GM23338 (cell line): ENCODE measurements around the gene FABP1. TPM values are rescaled to one million over a fixed set of nuclear protein-coding genes. Genes with fewer than 3 reads are reported as not detected.

Experiments
- ATAC-seq: fragments of 200-7000 bp; cut with Tn5 transposase; 3 replicates; pipeline ENCODE4 v1.9.1; 2020
- DNase-seq: peaks from one replicate; pipeline ENCODE4 v3.0.0-alpha.2; 2015; ENCODE audit warnings: low spot score
- H2AFZ ChIP-seq: fragments of 200-600 bp; sonication (generic); 2 replicates; pipeline ENCODE4 v1.8.0; 2016; ENCODE audit warnings: antibody characterized with exemption, mild to moderate bottlenecking, moderate library complexity
- H3F3A ChIP-seq: fragments of 200-600 bp; sonication (generic); replicated peaks from 2 replicates; pipeline ENCODE4 v1.8.0; 2017; ENCODE audit warnings: antibody characterized with exemption, mixed run types, low read depth
- H3K27ac ChIP-seq: fragments of 200-600 bp; sonication (generic); 2 replicates; pipeline ENCODE4 v1.6.1; 2016; ENCODE audit warnings: low read depth
- H3K27me3 ChIP-seq: fragments of 200-600 bp; sonication (generic); 2 replicates; pipeline ENCODE4 v1.8.0; 2016; ENCODE audit warnings: mild to moderate bottlenecking, mixed run types, moderate library complexity; ENCODE audit not compliant: insufficient read depth
- H3K36me3 ChIP-seq: fragments of 200-600 bp; sonication (generic); 2 replicates; pipeline ENCODE4 v1.8.0; 2016; ENCODE audit warnings: mild to moderate bottlenecking; ENCODE audit not compliant: insufficient read depth
- H3K4me1 ChIP-seq: fragments of 200-600 bp; sonication (generic); 2 replicates; pipeline ENCODE4 v1.8.0; 2016; ENCODE audit warnings: mild to moderate bottlenecking, moderate library complexity; ENCODE audit not compliant: insufficient read depth
- H3K4me2 ChIP-seq: fragments of 200-600 bp; sonication (generic); 2 replicates; pipeline ENCODE4 v1.7.1; 2017; ENCODE audit warnings: mixed run types
- H3K4me3 ChIP-seq: fragments of 200-600 bp; sonication (generic); 2 replicates; pipeline ENCODE4 v1.6.1; 2016; ENCODE audit warnings: mixed run types
- H3K79me2 ChIP-seq: fragments of 200-600 bp; sonication (generic); replicated peaks from 2 replicates; pipeline ENCODE4 v1.8.0; 2017; ENCODE audit warnings: mild to moderate bottlenecking; ENCODE audit not compliant: insufficient read depth
- H3K9me2 ChIP-seq: fragments of 200-600 bp; sonication (generic); 2 replicates; pipeline ENCODE4 v1.8.0; 2017; ENCODE audit not compliant: insufficient read depth
- H4K20me1 ChIP-seq: fragments of 200-600 bp; sonication (generic); replicated peaks from 2 replicates; pipeline ENCODE4 v1.8.0; 2017; ENCODE audit warnings: mild to moderate bottlenecking; ENCODE audit not compliant: insufficient read depth
- H3K27ac Mint-ChIP-seq: 2 replicates; pipeline ENCODE4 v1.8.0; 2020; ENCODE audit warnings: inconsistent platforms, mild to moderate bottlenecking, moderate library complexity, mixed read lengths
- H3K27me3 Mint-ChIP-seq: 3 replicates; pipeline ENCODE4 v1.8.0; 2022; ENCODE audit warnings: low read depth, mild to moderate bottlenecking, moderate library complexity, mixed read lengths, inconsistent platforms; ENCODE audit not compliant: insufficient read depth, poor library complexity
- H3K36me3 Mint-ChIP-seq: 3 replicates; pipeline ENCODE4 v1.8.0; 2021; ENCODE audit warnings: low read depth, mild to moderate bottlenecking, inconsistent platforms, moderate library complexity, mixed read lengths
- H3K4me1 Mint-ChIP-seq: 3 replicates; pipeline ENCODE4 v1.8.0; 2020; ENCODE audit warnings: mild to moderate bottlenecking, inconsistent platforms, mixed read lengths
- H3K4me3 Mint-ChIP-seq: 3 replicates; pipeline ENCODE4 v1.8.0; 2021; ENCODE audit warnings: moderate library complexity, mild to moderate bottlenecking, inconsistent platforms, mixed read lengths
- H3K9me3 Mint-ChIP-seq: 3 replicates; pipeline ENCODE4 v1.8.0; 2020; ENCODE audit warnings: moderate library complexity, mild to moderate bottlenecking, inconsistent platforms, mixed read lengths
- CREB1 ChIP-seq: fragments of 250-450 bp; sonication (Bioruptor Pico); IDR thresholded peaks from 2 replicates; pipeline ENCODE4 v1.5.0; 2020; ENCODE audit warnings: low read depth, mild to moderate bottlenecking, moderate library complexity
- EZH2 ChIP-seq: fragments of 200-600 bp; sonication (generic); IDR thresholded peaks from one replicate; pipeline ENCODE4 v1.8.0; 2017; ENCODE audit warnings: antibody characterized with exemption, mild to moderate bottlenecking, low read depth; ENCODE audit not compliant: unreplicated experiment
- EZH2phosphoT487 ChIP-seq: fragments of 200-600 bp; sonication (generic); IDR thresholded peaks from one replicate; pipeline ENCODE4 v1.8.1; 2018; ENCODE audit warnings: antibody characterized with exemption; ENCODE audit not compliant: unreplicated experiment
- JUNB ChIP-seq: IDR thresholded peaks from one replicate; pipeline ENCODE4 v1.6.1; 2016; ENCODE audit warnings: antibody characterized with exemption; ENCODE audit not compliant: unreplicated experiment
- NANOG ChIP-seq: IDR thresholded peaks from 2 replicates; pipeline ENCODE4 v1.6.1; 2016; ENCODE audit warnings: antibody characterized with exemption, borderline replicate concordance
- POLR2AphosphoS5 ChIP-seq: IDR thresholded peaks from 2 replicates; pipeline ENCODE4 v1.6.1; 2016; ENCODE audit warnings: antibody characterized with exemption, low read depth
- STAT1 ChIP-seq: IDR thresholded peaks from one replicate; pipeline ENCODE4 v1.6.1; 2016; ENCODE audit warnings: antibody characterized with exemption; ENCODE audit not compliant: unreplicated experiment
- ZNF114 ChIP-seq: fragments of 250-450 bp; sonication (Bioruptor Pico); IDR thresholded peaks from 2 replicates; pipeline ENCODE4 v1.5.0; 2020; ENCODE audit warnings: mild to moderate bottlenecking, moderate library complexity
- ZNF331 ChIP-seq: fragments of 250-450 bp; sonication (Bioruptor Pico); IDR thresholded peaks from 2 replicates; pipeline ENCODE4 v1.5.0; 2020; ENCODE audit warnings: low read depth, mild to moderate bottlenecking, moderate library complexity
- polyA plus RNA-seq: library from polyadenylated mRNA; unstranded; fragments of >200 nt; fragmentation: Nextera tagmentation; extraction: Ambion mirVana; gene quantifications from 2 replicates; pipeline ENCODE4 v1.2.1, GENCODE V29; 2016
- total RNA-seq: library from RNA; depleted of rRNA; stranded (reverse); fragments of >200 nt; shearing (Covaris generic); gene quantifications from 2 replicates; pipeline ENCODE4 v1.2.3, GENCODE V29; 2014
- TF ChIP-seq, protein P1 (sequence below), 2 experiments: fragments of 200-600 bp in 1 of 2; sonication (generic) in 1 of 2; conservative IDR thresholded peaks; 2 replicates each; pipeline versions ENCODE4 v1.5.1 to v1.6.1; 2016 to 2017; ENCODE audit warnings: antibody characterized with exemption in 2 of 2, low read depth in 2 of 2, mild to moderate bottlenecking in 2 of 2, moderate library complexity in 1 of 2
- TF ChIP-seq, protein P2 (sequence below): IDR thresholded peaks from one replicate; pipeline ENCODE4 v1.6.1; 2018; ENCODE audit warnings: antibody characterized with exemption; ENCODE audit not compliant: unreplicated experiment
- TF ChIP-seq, protein P3 (sequence below): IDR thresholded peaks from 2 replicates; pipeline ENCODE4 v1.6.1; 2016; ENCODE audit warnings: antibody characterized with exemption
- TF ChIP-seq, protein P4 (sequence below): fragments of 250-450 bp; sonication (Bioruptor Pico); IDR thresholded peaks from 2 replicates; pipeline ENCODE4 v1.5.0; 2020; ENCODE audit warnings: mild to moderate bottlenecking, moderate library complexity

FABP1 gene
- total and polyA plus RNA-seq, 2 experiments from 2014 or later: not detected

DNA sequence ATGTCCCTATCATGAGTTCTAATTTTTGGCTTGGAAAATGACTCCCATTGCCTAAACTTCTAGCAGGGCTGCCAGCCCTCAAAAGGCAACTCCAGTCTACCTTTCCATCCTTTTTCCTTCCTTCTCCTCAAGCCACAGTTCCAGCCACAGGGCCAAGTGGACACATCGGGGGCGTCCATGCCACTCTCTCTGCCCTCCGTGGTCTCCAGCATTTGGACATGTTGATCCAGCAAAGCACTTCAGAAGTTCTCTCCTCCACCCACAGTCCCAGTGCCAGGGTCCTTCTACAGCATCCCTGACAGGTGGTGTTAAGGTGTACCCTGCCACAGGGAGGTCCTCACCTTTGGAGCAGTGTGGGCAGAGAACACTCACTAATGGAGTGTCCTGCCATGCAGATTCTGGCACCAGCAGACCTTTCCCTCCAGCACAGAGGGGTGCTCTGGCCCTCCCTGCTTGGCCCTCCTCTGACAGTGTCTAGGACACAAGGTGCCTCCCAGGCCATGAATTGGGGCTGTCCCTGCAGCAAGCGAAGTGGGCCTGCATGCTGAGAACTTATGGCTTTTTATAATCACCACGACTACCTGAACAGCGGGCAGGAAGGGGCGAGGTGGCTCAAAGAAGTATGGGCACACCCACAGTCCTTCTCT lies 1.6 kb upstream of the FABP1 start:
- Mint-ChIP-seq H3K27ac (no peak overlapping the region), H3K27me3 (peaks cover 1% of the 10 kb centered on the region), H3K36me3 (no peaks in the 10 kb centered on the region; the same call in 2 of the 3 replicates), H3K4me3 (no peak overlapping the region), H3K4me1 (peaks cover 4% of the 10 kb centered on the region; the same call in 1 of the 3 replicates), H3K9me3 (no peaks in the 10 kb centered on the region)
- Histone ChIP-seq H3K4me1 (no peaks in the 10 kb centered on the region), H3K4me2 (no peak overlapping the region), H3K27ac (no peak overlapping the region), H3K79me2 (no peaks in the 10 kb centered on the region), H3K27me3 (no peaks in the 10 kb centered on the region), H3K4me3 (no peak overlapping the region), H4K20me1 (no peaks in the 10 kb centered on the region), H3K9me2 (0 out of 2 replicates have a peak, but pooled peaks cover 2% of the 10 kb centered on the region), H3F3A (no peaks in the 10 kb centered on the region), H2AFZ (no peak overlapping the region), H3K36me3 (no peaks in the 10 kb centered on the region)
- DNase-seq (no peak), ATAC-seq (no peak)
- TF ChIP-seq, protein P1, sequence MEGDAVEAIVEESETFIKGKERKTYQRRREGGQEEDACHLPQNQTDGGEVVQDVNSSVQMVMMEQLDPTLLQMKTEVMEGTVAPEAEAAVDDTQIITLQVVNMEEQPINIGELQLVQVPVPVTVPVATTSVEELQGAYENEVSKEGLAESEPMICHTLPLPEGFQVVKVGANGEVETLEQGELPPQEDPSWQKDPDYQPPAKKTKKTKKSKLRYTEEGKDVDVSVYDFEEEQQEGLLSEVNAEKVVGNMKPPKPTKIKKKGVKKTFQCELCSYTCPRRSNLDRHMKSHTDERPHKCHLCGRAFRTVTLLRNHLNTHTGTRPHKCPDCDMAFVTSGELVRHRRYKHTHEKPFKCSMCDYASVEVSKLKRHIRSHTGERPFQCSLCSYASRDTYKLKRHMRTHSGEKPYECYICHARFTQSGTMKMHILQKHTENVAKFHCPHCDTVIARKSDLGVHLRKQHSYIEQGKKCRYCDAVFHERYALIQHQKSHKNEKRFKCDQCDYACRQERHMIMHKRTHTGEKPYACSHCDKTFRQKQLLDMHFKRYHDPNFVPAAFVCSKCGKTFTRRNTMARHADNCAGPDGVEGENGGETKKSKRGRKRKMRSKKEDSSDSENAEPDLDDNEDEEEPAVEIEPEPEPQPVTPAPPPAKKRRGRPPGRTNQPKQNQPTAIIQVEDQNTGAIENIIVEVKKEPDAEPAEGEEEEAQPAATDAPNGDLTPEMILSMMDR (conservative IDR thresholded peaks at IDR 0.05; ENCODE audit: low read depth in 2 of 2): no peak
- TF ChIP-seq EZH2phosphoT487: no peak
- no peak for TF ChIP-seq EZH2
- no peak for TF ChIP-seq CREB1 (CRISPR knock-in tag)
- no peak for TF ChIP-seq ZNF331
- TF ChIP-seq ZNF114 (CRISPR knock-in tag): no peak
- no peak for TF ChIP-seq NANOG
- no peak for TF ChIP-seq POLR2AphosphoS5
- TF ChIP-seq, protein P2, sequence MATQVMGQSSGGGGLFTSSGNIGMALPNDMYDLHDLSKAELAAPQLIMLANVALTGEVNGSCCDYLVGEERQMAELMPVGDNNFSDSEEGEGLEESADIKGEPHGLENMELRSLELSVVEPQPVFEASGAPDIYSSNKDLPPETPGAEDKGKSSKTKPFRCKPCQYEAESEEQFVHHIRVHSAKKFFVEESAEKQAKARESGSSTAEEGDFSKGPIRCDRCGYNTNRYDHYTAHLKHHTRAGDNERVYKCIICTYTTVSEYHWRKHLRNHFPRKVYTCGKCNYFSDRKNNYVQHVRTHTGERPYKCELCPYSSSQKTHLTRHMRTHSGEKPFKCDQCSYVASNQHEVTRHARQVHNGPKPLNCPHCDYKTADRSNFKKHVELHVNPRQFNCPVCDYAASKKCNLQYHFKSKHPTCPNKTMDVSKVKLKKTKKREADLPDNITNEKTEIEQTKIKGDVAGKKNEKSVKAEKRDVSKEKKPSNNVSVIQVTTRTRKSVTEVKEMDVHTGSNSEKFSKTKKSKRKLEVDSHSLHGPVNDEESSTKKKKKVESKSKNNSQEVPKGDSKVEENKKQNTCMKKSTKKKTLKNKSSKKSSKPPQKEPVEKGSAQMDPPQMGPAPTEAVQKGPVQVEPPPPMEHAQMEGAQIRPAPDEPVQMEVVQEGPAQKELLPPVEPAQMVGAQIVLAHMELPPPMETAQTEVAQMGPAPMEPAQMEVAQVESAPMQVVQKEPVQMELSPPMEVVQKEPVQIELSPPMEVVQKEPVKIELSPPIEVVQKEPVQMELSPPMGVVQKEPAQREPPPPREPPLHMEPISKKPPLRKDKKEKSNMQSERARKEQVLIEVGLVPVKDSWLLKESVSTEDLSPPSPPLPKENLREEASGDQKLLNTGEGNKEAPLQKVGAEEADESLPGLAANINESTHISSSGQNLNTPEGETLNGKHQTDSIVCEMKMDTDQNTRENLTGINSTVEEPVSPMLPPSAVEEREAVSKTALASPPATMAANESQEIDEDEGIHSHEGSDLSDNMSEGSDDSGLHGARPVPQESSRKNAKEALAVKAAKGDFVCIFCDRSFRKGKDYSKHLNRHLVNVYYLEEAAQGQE: no peak
- no peak for TF ChIP-seq JUNB
- TF ChIP-seq, protein P3, sequence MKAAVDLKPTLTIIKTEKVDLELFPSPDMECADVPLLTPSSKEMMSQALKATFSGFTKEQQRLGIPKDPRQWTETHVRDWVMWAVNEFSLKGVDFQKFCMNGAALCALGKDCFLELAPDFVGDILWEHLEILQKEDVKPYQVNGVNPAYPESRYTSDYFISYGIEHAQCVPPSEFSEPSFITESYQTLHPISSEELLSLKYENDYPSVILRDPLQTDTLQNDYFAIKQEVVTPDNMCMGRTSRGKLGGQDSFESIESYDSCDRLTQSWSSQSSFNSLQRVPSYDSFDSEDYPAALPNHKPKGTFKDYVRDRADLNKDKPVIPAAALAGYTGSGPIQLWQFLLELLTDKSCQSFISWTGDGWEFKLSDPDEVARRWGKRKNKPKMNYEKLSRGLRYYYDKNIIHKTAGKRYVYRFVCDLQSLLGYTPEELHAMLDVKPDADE: no peak
- no peak for TF ChIP-seq STAT1
- TF ChIP-seq, protein P4, sequence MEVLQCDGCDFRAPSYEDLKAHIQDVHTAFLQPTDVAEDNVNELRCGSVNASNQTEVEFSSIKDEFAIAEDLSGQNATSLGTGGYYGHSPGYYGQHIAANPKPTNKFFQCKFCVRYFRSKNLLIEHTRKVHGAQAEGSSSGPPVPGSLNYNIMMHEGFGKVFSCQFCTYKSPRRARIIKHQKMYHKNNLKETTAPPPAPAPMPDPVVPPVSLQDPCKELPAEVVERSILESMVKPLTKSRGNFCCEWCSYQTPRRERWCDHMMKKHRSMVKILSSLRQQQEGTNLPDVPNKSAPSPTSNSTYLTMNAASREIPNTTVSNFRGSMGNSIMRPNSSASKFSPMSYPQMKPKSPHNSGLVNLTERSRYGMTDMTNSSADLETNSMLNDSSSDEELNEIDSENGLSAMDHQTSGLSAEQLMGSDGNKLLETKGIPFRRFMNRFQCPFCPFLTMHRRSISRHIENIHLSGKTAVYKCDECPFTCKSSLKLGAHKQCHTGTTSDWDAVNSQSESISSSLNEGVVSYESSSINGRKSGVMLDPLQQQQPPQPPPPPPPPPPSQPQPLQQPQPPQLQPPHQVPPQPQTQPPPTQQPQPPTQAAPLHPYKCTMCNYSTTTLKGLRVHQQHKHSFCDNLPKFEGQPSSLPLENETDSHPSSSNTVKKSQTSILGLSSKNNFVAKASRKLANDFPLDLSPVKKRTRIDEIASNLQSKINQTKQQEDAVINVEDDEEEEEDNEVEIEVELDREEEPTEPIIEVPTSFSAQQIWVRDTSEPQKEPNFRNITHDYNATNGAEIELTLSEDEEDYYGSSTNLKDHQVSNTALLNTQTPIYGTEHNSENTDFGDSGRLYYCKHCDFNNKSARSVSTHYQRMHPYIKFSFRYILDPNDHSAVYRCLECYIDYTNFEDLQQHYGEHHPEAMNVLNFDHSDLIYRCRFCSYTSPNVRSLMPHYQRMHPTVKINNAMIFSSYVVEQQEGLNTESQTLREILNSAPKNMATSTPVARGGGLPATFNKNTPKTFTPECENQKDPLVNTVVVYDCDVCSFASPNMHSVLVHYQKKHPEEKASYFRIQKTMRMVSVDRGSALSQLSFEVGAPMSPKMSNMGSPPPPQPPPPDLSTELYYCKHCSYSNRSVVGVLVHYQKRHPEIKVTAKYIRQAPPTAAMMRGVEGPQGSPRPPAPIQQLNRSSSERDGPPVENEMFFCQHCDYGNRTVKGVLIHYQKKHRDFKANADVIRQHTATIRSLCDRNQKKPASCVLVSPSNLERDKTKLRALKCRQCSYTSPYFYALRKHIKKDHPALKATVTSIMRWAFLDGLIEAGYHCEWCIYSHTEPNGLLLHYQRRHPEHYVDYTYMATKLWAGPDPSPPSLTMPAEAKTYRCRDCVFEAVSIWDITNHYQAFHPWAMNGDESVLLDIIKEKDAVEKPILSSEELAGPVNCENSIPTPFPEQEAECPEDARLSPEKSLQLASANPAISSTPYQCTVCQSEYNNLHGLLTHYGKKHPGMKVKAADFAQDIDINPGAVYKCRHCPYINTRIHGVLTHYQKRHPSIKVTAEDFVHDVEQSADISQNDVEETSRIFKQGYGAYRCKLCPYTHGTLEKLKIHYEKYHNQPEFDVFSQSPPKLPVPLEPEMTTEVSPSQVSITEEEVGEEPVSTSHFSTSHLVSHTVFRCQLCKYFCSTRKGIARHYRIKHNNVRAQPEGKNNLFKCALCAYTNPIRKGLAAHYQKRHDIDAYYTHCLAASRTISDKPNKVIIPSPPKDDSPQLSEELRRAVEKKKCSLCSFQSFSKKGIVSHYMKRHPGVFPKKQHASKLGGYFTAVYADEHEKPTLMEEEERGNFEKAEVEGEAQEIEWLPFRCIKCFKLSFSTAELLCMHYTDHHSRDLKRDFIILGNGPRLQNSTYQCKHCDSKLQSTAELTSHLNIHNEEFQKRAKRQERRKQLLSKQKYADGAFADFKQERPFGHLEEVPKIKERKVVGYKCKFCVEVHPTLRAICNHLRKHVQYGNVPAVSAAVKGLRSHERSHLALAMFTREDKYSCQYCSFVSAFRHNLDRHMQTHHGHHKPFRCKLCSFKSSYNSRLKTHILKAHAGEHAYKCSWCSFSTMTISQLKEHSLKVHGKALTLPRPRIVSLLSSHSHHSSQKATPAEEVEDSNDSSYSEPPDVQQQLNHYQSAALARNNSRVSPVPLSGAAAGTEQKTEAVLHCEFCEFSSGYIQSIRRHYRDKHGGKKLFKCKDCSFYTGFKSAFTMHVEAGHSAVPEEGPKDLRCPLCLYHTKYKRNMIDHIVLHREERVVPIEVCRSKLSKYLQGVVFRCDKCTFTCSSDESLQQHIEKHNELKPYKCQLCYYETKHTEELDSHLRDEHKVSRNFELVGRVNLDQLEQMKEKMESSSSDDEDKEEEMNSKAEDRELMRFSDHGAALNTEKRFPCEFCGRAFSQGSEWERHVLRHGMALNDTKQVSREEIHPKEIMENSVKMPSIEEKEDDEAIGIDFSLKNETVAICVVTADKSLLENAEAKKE: no peak
